ENCODE data around the gene DHX58.

Gene DHX58

DNA sequence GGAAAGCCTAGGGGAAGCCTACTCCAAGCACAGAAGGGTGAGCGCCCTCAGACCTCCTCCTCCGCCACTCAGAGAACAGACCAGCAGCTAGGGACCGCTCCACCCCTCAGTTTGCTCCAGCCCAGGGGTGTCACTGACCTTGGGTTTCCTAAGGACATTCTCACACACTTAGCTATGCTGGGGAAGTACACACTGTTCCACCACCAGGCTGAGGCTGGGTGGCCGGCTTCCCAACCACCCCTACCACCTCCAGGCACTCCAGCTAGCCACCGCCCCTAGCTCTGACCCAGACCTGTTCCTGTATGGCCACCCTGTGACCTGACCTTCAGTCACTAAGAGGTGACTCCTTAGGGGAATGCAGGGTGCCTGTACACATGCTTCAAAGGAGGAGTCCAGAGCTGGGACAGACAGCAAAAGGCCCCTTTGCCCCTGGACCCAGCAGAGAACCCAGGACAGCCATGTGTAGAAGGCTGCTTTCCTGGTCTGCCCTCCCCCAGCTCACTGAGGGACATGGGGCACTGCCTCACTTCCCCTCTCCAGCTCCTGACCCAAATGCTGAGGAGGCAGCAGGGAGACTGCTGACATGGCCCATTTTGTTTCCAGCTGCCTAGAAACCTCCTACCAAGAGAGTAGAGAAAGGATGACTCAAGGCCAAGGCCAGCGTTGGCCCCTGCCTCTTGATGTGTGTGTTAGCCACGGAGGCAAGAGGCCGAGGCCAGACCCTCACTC is 16.8 kb upstream of the DHX58 start:
- DNase-seq: peak; percentile 68

DNA sequence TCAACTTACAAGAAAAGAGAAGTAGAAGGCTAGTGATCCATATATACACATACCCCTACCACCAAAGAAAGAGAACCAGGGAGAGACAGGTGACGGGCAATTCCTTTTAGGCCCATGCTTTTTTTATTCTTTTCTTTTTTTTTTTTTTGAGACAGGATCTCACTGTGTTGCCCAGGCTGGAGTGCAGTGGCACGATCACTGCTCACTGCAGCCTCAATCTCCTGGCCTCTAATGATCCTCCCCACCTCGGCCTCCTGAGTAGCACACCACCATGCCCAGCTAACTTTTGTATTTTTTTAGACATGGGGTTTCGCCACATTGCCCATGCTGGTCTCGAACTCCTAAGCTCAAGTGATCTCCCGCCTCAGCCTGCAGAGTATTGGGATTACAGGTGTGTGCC is 14.9 kb upstream of the DHX58 start:
- DNase-seq: no peak

DNA sequence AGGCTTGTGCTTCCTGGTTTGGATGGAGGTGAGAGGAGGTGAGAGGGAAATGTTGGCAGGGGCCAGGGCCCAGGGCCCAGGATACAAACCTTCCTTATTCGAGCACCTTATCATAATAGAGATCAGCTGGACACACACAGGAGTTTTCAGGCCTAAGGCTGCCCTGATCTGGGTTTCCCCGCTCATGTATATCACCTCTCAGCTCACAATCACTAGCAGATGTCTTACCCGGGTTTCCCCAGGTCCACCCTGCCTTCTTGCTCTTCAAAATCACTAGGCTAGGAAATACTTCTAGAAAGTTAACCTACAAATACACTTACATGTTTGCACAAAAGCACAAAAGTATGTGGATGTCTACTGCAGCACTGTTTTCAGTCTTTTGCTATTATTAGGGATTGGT is 14.3 kb upstream of the DHX58 start:
- DNase-seq: no peak

DNA sequence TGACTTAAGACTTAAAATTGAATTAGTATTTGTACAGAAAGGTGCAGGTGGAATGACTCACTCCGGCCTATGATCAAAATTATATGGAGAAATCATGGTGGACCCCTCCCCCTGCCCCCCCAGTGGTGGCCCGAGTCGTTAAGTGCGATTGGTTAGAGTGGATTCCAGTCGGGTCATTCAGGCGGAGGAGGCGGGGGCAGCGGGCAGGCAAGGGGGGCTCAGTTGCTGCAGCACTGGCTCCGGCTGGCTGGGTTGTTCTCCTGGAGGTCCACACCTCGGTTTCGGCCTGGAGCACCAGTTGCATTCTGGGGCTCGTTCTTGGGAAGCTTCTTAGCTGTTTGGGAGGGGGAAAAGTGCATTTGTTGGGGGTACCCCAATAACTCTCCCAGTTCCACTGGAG is 13.1 kb upstream of the DHX58 start:
- DNase-seq: no peak

DNA sequence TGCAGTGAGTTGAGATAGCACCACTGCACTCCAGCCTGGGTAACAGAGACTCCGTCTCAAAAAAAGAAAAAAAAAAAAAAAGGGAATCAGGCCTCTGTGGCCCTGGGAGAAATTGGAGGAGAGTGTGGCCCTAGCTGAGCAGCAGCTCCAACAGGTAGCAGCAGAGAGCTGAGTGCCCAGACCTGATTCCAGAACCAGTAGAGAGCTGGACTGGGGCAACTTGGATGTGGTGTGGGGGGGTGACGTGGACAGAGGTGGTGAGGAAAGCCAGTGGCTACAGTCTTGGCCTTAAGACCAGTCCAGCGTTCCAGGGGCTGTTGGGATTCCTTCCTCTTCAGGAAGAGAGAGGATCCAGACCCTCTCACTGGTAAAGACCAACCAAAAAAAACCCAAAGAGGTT is 11.7 kb upstream of the DHX58 start:
- DNase-seq: no peak

DNA sequence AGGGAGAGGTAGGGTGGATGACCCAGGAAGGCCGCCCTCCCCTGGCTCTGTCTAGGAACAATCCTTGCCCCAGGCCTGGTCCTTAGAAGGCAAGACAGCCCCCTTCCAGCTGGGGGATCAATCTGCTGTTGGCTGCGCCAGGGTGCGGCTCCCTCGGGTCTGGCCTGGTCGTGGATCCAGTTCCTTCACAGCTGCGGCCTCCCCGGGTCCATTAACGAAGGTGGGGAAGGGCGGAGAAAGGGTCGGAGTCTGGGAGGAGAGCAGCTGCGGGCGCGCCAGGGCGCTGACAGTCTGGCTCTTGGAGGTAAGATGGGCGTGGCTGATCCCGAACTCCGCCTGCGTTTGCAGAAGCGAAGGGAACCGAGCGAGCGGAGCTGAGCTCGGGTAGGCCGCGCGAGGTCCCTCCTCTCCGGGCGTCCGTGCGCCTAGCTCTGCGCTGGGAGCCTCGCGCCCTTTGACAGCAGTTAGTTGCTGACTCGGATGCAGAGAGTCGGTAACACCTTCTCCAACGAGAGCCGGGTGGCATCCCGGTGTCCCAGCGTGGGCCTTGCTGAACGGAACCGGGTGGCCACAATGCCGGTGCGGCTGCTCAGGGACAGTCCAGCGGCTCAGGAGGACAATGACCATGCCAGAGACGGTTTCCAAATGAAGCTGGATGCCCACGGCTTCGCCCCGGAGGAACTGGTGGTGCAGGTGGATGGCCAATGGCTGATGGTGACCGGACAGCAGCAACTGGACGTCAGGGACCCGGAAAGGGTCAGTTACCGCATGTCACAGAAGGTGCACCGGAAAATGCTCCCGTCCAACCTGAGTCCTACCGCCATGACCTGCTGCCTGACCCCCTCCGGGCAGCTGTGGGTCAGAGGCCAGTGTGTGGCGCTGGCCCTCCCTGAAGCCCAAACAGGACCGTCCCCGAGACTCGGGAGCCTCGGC is 10.1 kb upstream of the DHX58 start, which contains the start of gene HSPB9:
Gene HSPB9 (plus strand): TSS at position 434 of the 933 bp plus-strand sequence. CDS start 47 bp downstream, at position 481.
- DNase-seq: no peak

DNA sequence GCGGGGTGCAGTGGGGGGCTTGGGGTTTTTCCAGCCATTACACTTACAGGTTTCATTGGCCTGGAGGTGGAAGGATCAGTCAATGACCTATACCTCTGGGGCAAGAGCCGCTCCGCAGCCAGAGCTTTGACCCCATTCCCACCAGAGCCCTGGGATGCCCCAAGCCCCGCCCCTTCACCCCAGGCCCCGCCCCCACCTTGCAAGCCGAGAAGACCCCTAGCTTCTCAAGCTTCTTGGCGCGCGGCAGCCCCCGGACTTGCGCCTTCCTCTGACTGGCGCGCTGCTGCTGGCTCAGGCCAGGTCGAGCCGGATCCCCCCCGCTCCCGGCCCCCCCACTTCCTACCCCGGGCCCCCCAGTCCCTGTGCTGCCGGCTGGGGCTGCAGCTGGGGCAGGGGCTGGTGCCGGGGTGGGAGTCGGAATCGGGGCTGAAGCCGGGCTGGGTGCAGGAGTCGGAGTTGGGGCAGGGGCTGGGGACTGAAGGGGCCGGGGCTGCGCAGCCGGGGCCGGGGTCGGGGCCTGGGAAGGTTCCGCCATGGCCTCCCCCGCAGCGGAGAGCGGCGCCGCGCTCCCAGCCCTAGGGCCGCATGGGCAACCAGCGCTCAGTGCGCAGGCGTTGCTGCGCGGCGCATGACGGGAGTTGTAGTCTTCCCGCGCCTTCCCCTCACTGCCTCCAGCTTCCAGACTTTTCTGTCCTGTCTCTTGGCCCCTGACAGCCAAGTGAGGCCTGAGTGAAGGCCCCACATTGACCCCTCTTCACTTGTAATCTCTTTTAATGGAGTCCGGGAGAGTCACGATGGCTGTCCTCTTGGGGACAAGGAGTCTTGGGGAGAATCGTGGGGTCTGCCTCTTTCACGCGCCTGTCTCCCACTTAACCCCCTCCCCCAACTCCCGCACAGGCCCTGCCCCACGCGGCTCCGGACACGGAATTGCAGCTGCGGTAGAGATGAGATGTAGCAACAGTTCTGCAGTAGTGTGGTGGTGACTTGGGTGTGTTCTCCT is 8.6 kb upstream of the DHX58 start, which contains the start of gene KAT2A:
Gene KAT2A (minus strand): TSS at position 598 of the 1,000 bp plus-strand sequence. CDS start 63 bp downstream, at position 535.
- DNase-seq: peak; percentile 85

DNA sequence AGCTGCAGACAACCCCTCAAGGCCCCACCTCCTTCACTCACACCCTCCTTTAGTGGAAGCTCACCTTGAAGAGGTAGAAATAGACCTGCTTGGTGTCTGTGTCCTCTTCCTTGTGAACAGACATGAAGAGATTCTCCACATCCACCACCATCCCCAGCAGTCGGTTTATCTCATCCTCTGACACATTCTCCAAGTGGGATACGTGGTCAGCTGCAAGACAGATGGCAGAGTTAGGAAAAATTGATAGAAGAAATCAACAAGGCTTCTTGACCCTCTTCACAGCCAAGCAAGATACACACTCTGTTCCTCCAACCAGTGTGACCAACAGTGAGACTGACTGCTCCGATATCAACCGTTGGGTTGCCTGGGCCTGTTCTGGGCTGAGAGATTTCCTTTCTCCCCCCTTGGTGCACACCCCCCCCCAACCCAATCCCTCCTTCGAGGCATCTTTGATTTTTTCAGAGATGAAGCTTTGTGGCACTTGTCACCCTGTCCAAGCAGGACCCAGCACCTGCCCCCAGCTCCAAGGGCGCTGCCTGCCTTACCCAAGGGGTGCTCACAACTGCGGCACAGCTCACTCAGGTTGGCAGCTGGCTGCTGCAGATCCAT is 7.8 kb upstream of the DHX58 start:
- DNase-seq: no peak

DNA sequence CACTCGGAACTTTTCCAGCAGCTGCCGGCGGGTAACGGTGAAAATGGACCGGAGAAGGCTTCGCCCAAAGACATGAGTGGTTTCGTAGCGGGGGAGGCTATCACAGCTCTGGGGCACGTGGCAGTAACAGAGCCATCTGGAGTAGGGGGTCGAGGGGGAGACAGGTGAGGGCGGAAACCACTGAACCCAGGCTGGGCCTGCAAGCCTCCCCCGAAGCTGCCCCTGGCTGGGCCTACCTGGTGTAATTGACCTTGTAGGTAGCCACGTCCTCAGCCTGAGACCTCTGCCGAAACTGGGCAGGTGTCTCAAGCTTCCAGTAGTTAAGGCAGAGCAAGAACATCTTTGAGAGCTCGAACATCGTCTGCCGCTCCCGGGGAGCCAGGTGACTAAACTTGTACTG is 6.8 kb upstream of the DHX58 start:
- no peak for DNase-seq

DNA sequence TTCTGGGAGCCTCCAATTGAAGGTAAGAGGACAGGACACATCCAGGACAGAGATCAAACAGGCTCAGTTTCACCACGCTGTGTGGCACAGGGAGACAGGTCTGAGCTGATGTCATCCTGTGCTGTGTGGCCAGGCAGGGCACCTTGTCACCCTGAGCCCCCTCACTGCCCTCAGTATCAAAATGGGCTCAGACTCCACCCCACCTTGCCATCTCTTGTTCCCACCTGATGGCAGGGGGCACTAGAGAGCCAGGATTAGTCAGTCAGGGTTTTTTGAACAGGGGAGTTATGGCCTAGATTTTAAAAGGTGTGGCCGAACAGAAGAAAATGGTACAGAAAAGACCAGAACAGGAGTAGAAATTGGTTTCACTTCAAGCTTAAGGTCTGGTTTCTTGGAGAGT is 6.0 kb upstream of the DHX58 start:
- DNase-seq: no peak

DNA sequence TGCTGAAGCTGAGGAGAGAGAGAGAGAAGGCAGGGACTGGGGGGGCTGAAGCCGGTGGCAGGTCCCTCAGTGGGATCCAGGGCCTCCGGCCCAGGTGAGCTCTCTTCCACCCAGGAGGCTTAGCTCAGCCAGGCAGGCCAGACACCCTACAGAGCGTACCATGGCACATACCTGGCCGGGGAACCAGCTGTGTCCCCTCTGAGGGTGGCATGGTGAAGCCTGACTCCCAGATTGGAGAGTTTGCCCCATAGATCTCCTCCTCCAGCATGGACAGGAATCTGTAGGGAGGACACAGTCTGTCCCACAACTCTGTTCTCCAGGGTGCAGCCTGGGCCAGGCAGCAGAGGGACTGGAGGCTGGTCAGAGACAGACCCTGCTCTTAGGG is 5.6 kb upstream of the DHX58 start:
- DNase-seq: no peak

DNA sequence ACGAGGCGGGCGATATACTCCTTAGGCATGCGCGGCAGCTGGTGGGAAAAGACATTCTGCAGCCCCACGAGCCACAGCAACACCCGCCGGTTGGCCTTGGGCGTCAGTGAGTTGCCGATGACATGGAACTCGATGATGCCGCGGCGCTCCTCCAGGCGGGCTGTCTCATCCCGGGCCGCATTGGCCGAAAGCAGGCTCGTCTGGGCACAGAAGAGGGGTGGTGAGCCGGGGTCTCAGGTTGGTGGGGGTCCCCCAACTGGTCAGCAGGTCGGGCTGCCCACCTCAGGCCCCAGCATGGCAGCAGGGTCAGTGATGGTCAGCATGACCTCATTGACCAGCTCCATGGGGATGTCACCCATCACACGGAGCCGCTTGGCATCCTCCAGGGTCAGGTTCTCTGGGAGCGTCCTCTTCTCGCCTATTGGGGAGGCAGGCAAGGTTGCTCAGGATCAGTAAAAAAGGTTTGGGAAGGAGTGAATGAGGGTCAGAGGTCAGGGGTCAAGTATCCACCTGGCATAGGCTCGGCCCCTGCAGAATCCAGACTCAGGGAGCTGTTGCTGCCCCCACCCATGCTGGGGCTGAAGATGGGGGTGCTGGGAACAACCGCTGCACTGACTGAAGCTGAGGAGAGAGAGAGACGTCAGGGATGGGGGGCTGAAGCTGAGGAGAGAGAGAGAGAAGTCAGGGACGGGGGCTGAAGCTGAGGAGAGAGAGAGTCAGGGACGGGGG is 5.0 kb upstream of the DHX58 start:
- no peak for DNase-seq

DNA sequence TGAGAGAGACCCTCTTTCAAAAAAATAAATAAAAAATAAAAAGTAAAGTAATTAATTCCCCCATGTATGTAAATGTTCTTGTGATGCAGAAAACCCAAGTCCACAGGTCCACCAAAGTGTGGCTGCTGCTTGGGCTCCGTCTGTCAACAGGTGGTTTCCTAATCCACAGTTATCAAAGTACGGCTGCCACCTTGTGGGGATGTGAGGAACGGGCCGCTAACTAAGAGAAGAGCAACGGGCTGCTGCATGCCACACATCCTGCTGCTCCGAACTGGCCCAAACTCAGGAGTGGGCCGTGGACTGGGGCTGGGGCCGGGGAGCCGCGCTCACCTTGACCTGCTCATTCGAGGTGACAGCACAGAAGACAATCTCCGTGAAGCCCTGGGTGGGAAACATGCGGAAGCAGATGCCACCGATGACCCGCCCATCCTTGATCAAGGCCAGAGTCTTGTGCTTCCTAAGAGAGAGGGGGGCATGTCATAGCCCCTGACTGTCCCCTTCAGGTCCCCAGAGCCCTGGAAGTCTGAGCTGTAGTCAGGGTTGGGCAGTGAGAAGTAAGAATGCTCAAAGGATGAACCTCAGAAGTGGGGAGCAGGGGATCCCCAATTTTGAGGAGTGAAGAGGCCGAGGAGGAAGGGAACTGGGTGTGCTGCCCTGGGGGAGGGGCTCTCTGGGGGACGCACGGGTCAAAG is 4.3 kb upstream of the DHX58 start:
- DNase-seq: peak; percentile 87

DNA sequence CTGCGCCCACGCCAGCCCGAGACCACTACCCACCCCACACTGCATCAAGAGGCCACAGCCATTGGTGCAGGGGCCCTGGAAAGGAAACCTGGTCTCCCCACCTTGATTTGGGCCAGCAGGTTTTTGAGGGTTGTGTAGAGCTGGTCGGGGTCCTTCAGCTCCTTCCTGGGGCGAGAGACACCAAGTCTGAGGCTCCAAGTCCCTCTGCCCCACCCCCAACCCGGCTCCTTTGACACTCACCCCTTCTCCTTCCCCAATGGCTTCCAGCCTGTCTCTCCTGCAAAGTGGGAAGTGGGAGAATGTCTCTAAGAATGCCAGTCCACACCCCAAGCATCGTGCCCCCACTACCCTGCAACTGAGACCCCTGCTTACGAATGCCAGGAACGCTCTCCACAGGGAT is 1.6 kb upstream of the DHX58 start:
- no peak for DNase-seq

DNA sequence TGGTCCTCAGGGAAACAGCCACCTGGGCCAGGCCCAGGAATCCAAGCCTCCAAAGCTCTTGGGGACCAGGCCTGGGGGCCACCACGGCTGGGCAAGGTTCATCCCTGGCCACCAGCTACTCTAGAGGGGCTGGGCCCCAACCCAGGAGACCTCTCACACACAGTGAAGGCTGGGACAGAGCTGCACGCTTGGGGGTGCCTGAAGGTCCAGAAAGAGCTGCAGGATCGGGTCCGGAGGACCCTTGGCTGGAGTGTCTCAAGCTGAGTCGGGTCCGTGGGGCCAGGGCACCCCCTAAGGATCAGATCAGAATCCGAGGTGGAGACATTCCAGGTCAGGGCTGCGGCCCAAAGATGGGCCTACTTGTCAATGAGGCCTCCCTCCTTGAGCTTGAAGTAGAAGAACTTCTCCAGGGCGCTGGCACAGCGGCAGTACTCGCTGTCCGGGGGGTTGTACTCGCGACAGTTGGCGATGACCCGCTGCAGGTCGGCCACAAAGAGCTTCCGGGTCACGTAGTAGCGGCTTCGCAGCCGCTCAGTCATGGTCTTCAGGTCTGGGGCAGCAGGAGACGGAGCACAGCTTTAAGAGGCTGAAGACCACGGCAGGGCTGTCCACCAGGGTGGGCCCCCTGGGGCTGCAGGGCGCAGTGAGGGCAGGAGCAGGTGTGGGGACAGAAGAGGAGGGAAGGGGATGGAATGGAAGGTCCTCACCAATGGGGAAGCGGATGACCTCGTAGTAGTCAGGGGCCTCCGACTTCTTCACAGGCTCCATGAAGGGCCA is 967 bp upstream of the DHX58 start:
- no peak for DNase-seq

DNA sequence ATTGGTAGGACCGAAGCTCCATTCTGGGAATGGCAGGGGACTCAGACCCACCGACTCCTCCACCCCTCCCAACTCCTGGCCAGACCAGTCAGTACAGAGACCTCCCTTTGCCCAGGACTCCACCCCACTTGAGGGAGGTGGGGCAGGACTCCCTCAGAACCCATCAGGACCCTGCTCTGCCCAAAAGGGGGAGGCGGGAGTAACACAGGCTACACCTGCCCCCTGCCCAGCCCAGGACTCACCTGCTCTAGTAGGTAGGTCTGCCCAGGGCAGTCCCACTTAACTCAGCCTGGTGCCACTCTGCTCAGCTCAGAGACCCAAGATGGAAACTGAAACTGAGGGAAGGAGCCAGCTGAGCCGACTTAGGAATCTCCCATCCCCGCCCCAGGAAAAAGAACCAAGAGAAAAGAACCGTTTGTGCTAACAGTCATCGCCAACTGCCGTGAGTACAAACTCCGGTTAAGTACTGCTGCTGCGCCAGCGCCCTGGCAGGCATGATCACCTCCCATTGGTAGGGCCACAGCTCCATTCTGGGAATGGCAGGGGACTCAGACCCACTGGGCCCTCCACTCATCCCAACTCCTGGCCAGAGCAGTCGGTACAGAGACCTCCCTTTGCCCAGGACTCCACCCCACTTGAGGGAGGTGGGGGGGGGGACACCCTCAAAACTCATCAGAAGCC is 503 bp downstream of the DHX58 start:
- DNase-seq: peak; percentile 91

DNA sequence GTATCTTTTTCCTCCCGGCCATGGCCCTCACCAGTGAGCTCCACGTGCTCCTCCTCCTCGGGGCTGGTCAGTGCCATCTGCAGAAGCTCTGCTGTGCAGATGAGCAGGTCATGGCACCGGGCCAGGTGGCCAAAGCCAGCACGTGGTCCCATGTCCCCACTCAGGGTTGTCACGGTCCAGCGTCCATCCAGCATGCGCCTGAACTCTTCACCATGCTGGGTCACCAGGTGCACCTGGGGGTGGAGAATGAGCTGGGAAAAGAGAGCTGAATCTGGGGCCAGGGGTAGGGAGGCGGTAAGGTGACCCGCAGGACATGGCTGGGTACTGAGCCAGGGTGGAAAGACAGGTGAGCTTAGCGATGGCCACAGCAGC is 1.3 kb downstream of the DHX58 start:
- DNase-seq: no peak

DNA sequence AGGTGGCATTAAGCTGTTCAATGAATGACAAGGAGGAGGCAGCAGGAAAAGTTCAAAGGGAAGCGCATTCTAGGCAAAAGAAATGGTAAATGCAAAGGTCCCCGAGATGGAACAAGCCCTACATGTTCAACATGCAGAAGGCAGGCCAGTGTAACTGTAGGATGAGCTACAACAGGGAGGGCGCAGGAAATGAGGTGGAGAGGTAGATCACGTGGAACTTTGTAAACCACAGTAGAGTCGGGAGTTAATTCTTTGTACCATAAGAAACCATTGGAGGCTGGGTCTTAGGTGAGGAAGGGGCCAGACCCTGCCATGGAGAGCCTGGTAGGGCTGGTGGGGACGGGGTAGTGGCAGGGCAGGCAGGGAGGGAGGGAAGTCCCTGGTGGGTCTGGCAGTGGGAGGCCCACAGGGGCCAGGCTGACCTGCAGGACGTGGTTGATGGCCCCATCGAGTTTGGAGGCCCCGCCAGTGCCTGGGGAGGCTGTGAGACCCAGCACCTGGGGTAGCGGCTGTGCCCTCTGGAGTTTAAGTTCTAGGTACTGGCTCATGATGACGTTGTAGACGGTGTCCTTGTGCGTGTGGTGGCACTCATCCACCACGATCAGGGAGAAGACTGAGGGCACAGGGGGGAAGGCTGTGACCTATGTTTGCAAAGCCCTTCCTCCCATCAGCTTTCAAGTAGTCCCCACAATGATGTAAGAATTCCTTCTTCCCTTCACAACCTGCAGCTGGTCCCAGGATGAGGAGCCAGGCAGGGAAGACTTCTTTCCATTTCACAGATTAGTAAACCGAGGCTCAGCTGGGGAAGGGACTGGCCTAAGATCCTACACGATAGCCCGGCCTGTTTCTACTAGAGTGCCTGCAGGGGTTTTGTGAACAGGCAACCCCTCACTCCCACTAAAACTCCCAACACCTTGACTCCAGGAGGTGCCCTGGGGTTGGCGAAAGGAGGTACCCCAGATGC is 1.9 kb downstream of the DHX58 start:
- no peak for DNase-seq

Data from suppressor macrophage treated with lipopolysaccharide for 4 hours (primary cell).